ENCODE data around the gene CNNM1.

CNNM1 gene

GRCh38 chr10:99329304-99329553 lies at the start of gene CNNM1:
Gene CNNM1 (plus strand): TSS chr10:99329356. CDS start chr10:99329388, 32 bp downstream.
- FAIRE-seq (no peak), DNase-seq (ENCODE audit: insufficient read length, low spot score) (no peak)
- TF ChIP-seq CTCF (IDR thresholded peaks at IDR 0.05; ENCODE audit: insufficient read depth, missing control alignments): no peak

- DNase-seq (ENCODE audit: insufficient read length, low spot score): no peak
These were observed 49.5 kb upstream of the CNNM1 start for GRCh38 chr10:99279626-99280111.

GRCh38 chr10:99280472-99280871 lies 48.7 kb upstream of the CNNM1 start:
- DNase-seq (ENCODE audit: insufficient read length, low spot score) (no peak), FAIRE-seq (no peak)
- no peak for TF ChIP-seq CTCF (IDR thresholded peaks at IDR 0.05; ENCODE audit: insufficient read depth, missing control alignments)

More at GRCh38 chr10:99279626-99280111, 49.5 kb upstream of the CNNM1 start:
- TF ChIP-seq CTCF (IDR thresholded peaks at IDR 0.05; ENCODE audit: insufficient read depth, missing control alignments): no peak
- FAIRE-seq: no peak

- no peak for DNase-seq (ENCODE audit: insufficient read length, low spot score)
- no peak for FAIRE-seq
- no peak for TF ChIP-seq CTCF (IDR thresholded peaks at IDR 0.05; ENCODE audit: insufficient read depth, missing control alignments)
These were observed 43.3 kb upstream of the CNNM1 start for GRCh38 chr10:99285881-99286280.

- no peak for TF ChIP-seq CTCF (IDR thresholded peaks at IDR 0.05; ENCODE audit: insufficient read depth, missing control alignments)
- FAIRE-seq (no peak), DNase-seq (ENCODE audit: insufficient read length, low spot score) (no peak)
These were observed 38.9 kb upstream of the CNNM1 start for GRCh38 chr10:99290306-99290705.

GRCh38 chr10:99292159-99292558 lies 37.0 kb upstream of the CNNM1 start:
- no peak for TF ChIP-seq CTCF (IDR thresholded peaks at IDR 0.05; ENCODE audit: insufficient read depth, missing control alignments)
- FAIRE-seq (no peak), DNase-seq (ENCODE audit: insufficient read length, low spot score) (no peak)

GRCh38 chr10:99296605-99297004 lies 32.6 kb upstream of the CNNM1 start:
- FAIRE-seq: no peak

More at GRCh38 chr10:99296605-99297004, 32.6 kb upstream of the CNNM1 start:
- no peak for TF ChIP-seq CTCF (IDR thresholded peaks at IDR 0.05; ENCODE audit: insufficient read depth, missing control alignments)
- DNase-seq (ENCODE audit: insufficient read length, low spot score): no peak

All from D721Med (cell line).